Smooth muscle cell (in vitro differentiated cells): ENCODE data around the gene LOXHD1. TPM values are rescaled to one million over a fixed set of nuclear protein-coding genes. Genes with fewer than 3 reads are reported as not detected.

Source experiments
- DNase-seq: peaks from one replicate; lab custom pipeline; 2025; ENCODE audit not compliant: unreplicated experiment; lab: John Stamatoyannopoulos, UW
- H2AFZ ChIP-seq: fragments of 200-600 bp; sonication (generic); 2 replicates; pipeline ENCODE4 v1.6.0; 2016; ENCODE audit warnings: antibody characterized with exemption, low read depth, mild to moderate bottlenecking
- H3F3A ChIP-seq: fragments of 200-600 bp; sonication (generic); 2 replicates; pipeline ENCODE4 v1.6.0; 2017; ENCODE audit warnings: antibody characterized with exemption, low read depth
- H3K27ac ChIP-seq: fragments of 200-600 bp; sonication (generic); 2 replicates; pipeline ENCODE4 v1.5.1; 2016; ENCODE audit warnings: low read depth, mild to moderate bottlenecking
- H3K27me3 ChIP-seq: fragments of 200-600 bp; sonication (generic); 2 replicates; pipeline ENCODE4 v1.6.1; 2016; ENCODE audit warnings: low read depth, mild to moderate bottlenecking
- H3K36me3 ChIP-seq: fragments of 200-600 bp; sonication (generic); 2 replicates; pipeline ENCODE4 v1.5.1; 2016; ENCODE audit warnings: low read depth
- H3K4me1 ChIP-seq: fragments of 200-600 bp; sonication (generic); 2 replicates; pipeline ENCODE4 v1.5.1; 2016; ENCODE audit warnings: low read depth
- H3K4me2 ChIP-seq: fragments of 200-600 bp; sonication (generic); 2 replicates; pipeline ENCODE4 v1.6.0; 2016; ENCODE audit warnings: mild to moderate bottlenecking
- H3K4me3 ChIP-seq: fragments of 200-600 bp; sonication (generic); 2 replicates; pipeline ENCODE4 v1.5.1; 2016; ENCODE audit warnings: mild to moderate bottlenecking
- H3K79me2 ChIP-seq: fragments of 200-600 bp; sonication (generic); 2 replicates; pipeline ENCODE4 v1.6.0; 2016; ENCODE audit warnings: low read depth, mild to moderate bottlenecking
- H3K9ac ChIP-seq: fragments of 200-600 bp; sonication (generic); 2 replicates; pipeline ENCODE4 v1.6.0; 2016; ENCODE audit warnings: low read depth
- H3K9me3 ChIP-seq: fragments of 200-600 bp; sonication (generic); replicated peaks from 2 replicates; pipeline ENCODE4 v1.5.1; 2016; ENCODE audit warnings: low read depth
- H4K20me1 ChIP-seq: fragments of 200-600 bp; sonication (generic); 2 replicates; pipeline ENCODE4 v1.6.0; 2016; ENCODE audit warnings: low read depth
- CTCF ChIP-seq: fragments of 200-600 bp; sonication (generic); IDR thresholded peaks from 2 replicates; pipeline ENCODE4 v1.5.1; 2017; ENCODE audit warnings: borderline replicate concordance, mild to moderate bottlenecking, antibody characterized with exemption; ENCODE audit not compliant: insufficient read depth, poor library complexity, severe bottlenecking
- WGBS: methylation state at CpG from one replicate; pipeline ENCODE4 v1.1.7; 2016; ENCODE audit warnings: low lambda C conversion rate; 5-methylcytosine and 5-hydroxymethylcytosine counted together
- polyA plus RNA-seq: library from polyadenylated mRNA; unstranded; fragments of >200 nt; fragmentation: Nextera tagmentation; extraction: Ambion mirVana; gene quantifications from 2 replicates; pipeline ENCODE4 v1.2.1, GENCODE V29; 2016
- total RNA-seq: library from RNA; depleted of rRNA; stranded (reverse); fragments of >200 nt; gene quantifications from 2 replicates; pipeline ENCODE4 v1.2.3, GENCODE V29; 2014

LOXHD1 gene
- total and polyA plus RNA-seq, 2 experiments from 2014 or later, result not detected

GRCh38 chr18:46622451-46622850 is 34.6 kb downstream of the LOXHD1 start:
- H3K4me3 ChIP-seq, result no peak overlapping the region
- peaks cover 7% of the 10 kb centered on the region for H3K4me1 ChIP-seq
- no peak overlapping the region for H3K9ac ChIP-seq
- 96% methylated on average over 4 of the region's 4 CpGs for WGBS
- DNase-seq, result no peak
- H3K36me3 ChIP-seq, result no peaks in the 10 kb centered on the region
- no peaks in the 10 kb centered on the region for H3K27me3 ChIP-seq
- no peak overlapping the region for H3K27ac ChIP-seq
- H2AFZ ChIP-seq, result no peak overlapping the region
- no peaks in the 10 kb centered on the region for H3K9me3 ChIP-seq
- TF ChIP-seq CTCF, result no peak
- H3F3A ChIP-seq, result no peaks in the 10 kb centered on the region
- no peaks in the 10 kb centered on the region for H4K20me1 ChIP-seq
- no peak overlapping the region for H3K4me2 ChIP-seq
- H3K79me2 ChIP-seq, result no peaks in the 10 kb centered on the region

- Histone ChIP-seq H3K9me3 (no peaks in the 10 kb centered on the region), H2AFZ (no peak overlapping the region), H3K4me1 (peaks cover 7% of the 10 kb centered on the region), H3K36me3 (no peaks in the 10 kb centered on the region), H3K79me2 (no peaks in the 10 kb centered on the region), H3K4me2 (no peak overlapping the region), H3K9ac (no peak overlapping the region), H3F3A (no peaks in the 10 kb centered on the region), H3K27me3 (no peaks in the 10 kb centered on the region), H3K27ac (no peak overlapping the region), H3K4me3 (no peak overlapping the region), H4K20me1 (no peaks in the 10 kb centered on the region)
- no peak for DNase-seq
- TF ChIP-seq CTCF, result no peak
- 64% methylated on average over 2 of the region's 2 CpGs for WGBS
Observed at GRCh38 chr18:46621871-46622270, 35.1 kb downstream of the LOXHD1 start.

- Histone ChIP-seq H3K9ac (no peak overlapping the region), H4K20me1 (no peaks in the 10 kb centered on the region), H3K36me3 (no peaks in the 10 kb centered on the region), H3K27me3 (peaks cover 6% of the 10 kb centered on the region), H3K79me2 (no peaks in the 10 kb centered on the region), H3F3A (no peaks in the 10 kb centered on the region), H3K4me1 (peaks cover 7% of the 10 kb centered on the region), H2AFZ (no peak overlapping the region), H3K4me2 (no peak overlapping the region), H3K9me3 (no peaks in the 10 kb centered on the region), H3K4me3 (no peak overlapping the region), H3K27ac (no peak overlapping the region)
- no peak for TF ChIP-seq CTCF
- 85% methylated on average over 6 of the region's 6 CpGs for WGBS
- no peak for DNase-seq
Observed at GRCh38 chr18:46621111-46621766, 35.8 kb downstream of the LOXHD1 start.

GRCh38 chr18:46619559-46619958 is 37.5 kb downstream of the LOXHD1 start:
- H3K36me3 ChIP-seq, result no peaks in the 10 kb centered on the region
- H3K27me3 ChIP-seq, result peaks cover 17% of the 10 kb centered on the region
- no peak overlapping the region for H2AFZ ChIP-seq
- no peak for TF ChIP-seq CTCF
- WGBS, result 76% methylated on average over 3 of the region's 3 CpGs
- H4K20me1 ChIP-seq, result no peaks in the 10 kb centered on the region
- no peak overlapping the region for H3K4me2 ChIP-seq
- H3K27ac ChIP-seq, result no peak overlapping the region
- H3K9ac ChIP-seq, result no peak overlapping the region
- H3K4me3 ChIP-seq, result no peak overlapping the region
- H3F3A ChIP-seq, result no peaks in the 10 kb centered on the region
- no peaks in the 10 kb centered on the region for H3K9me3 ChIP-seq
- DNase-seq, result no peak
- no peaks in the 10 kb centered on the region for H3K79me2 ChIP-seq
- H3K4me1 ChIP-seq, result peaks cover 7% of the 10 kb centered on the region
